HG03039 (cell line): ENCODE results near the gene PARP8.

Experiments used
- ATAC-seq: cut with Tn5 transposase; IDR thresholded peaks from one replicate; pipeline ENCODE4 v1.9.1; 2021; ENCODE audit warnings: mild to moderate bottlenecking, moderate library complexity; ENCODE audit not compliant: unreplicated experiment

Gene PARP8

DNA sequence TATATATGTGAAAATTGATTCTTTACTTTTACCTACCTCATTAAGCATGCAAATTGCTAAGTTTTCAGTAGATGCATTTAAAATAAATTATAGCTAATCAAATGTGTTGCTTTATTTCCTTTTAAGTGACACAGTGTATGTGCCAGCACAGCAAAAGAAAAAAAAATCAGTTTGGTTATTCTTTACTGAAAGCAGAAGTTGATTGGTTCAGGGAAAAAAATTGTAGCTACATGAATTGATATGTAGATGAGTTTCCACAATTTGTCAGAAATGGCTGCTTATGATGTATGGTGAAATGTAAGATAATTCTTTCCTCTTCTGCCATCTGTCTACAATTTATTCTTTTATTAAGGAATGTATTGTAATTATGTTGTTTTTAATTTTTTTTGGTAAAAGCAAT is 57.8 kb downstream of the PARP8 start:
- no peak for ATAC-seq

DNA sequence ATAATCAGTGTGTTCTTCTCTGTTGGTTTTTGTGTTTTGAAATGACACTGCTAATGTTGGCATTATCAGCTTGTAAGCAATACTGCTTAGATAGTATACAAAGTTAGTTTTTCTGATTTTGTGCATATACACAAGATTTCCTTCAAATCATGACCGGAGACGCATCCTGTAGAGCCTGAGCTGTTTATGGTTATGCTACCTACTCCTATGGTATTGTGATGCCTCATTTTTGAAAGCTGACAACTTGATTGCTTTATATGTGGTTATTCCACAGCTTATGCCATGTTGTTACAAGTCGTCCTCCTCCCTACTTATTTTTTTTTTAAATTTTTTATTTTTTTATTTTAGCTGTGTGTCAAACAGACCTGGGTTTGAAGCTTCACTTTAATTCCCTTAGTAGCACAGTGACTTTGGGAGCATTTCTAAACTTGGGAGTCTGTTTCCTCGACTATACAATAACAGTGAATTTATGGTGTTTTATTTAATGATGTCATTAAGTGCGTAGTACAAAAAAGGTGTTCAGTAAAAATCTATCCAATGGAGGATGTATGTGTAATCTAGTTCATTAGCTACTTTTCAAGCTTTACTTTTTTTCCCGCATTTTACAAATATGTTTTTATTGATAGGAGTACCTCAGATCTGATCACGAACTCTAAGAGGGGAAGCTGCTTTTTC is 59.5 kb downstream of the PARP8 start:
- ATAC-seq = no peak

DNA sequence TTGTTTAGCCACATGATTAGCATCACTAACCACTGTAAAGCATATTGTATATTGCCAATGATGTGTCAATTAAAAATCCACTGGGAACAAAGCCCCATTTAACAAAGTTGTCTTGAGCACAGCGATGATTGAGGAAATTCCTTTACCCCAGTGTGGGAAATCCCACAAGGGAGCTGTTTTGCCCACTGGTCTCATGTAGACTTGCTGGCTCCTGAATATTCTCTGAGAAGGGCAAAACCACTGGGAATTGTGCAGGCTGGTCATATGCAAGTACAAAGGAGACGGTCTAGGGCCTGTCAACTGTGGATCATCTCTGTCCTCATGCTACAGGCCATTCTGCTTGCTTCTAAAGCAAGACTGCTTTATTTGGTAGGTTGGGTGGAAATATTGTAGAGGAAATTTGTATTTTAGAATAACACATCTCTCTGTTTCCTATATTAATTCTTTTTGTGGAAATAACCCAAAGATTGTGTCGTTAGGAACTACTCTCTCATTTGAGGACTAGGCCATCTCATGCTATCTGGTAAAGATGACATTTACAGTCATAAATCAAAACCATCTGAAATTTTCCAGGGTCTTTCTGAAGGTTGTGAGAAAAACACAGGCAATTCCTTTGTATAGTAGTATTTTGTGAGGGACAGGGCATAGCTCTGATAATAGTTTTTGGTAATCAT is 60.2 kb downstream of the PARP8 start:
- peak; percentile 22 for ATAC-seq

DNA sequence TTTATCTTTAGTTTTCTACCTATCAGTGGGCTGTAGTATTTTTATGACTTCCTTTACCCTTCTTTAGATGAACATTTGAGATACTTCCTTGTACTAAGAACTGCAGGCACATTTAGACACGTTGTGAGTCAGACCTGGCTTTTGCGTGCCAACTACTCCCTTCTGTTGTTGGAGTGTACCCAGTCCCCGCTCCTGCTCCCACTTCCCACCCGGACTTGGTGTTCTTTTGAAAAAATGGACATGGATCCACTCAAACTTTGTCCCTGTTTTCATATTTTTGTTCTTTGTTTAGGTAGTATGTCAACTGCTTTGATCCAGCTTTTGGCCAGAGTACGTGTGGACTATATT is 60.7 kb downstream of the PARP8 start:
- ATAC-seq = peak; percentile 62

DNA sequence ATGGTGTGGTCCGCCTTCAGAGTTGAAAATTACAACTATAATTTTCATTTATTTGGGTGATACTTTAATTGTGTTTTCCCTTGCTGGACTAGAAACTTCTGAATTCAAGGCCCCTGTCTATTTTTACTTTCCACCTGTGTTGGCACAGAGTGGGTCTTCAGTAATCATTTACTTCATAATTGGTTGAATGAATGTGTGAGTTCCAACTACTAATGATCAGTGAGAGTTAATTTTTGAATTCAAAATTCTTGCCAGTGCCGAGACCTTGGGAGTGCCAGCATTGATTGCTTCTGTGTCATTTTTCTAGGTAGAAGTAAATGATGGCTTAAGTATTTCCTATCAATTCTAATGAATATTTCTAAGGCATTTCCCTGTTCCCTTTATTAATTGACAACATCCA is 61.4 kb downstream of the PARP8 start:
- no peak for ATAC-seq

DNA sequence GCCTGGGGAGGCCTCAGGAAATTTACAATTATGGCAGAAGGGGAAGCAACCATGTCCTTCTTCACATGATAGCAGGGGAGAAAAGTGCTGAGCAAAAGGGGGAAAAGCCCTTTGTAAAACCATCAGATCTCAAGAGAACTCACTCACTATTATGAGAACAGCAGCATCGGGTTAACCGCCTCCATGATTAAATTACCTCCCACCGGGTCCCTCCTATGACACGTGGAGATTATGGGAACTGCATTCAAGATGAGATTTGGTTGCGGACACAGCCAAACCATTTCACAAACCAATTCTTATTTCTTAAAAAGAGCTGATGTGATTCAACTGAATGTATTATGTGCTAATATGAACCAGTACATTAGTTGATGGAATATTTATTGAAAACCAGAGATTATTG is 63.9 kb downstream of the PARP8 start:
- ATAC-seq = no peak

DNA sequence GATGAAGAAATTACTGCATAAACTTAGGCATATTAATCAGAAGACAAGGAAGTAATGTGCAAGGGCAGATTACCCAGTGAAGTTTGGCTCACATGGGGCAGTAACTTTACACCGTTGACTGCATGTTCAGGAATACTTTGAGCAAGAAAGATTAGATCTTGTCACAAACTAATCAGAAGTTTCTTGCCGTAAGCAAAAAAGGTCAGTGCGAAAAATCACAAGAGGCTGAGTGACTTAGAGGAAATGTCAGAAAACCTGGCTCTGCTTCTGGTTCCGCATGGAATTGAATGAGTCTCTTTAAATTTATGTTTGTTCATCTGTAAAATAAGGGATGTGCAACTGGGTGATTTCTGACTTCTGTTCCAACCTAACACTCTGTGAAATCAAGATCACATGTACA is 64.4 kb downstream of the PARP8 start:
- ATAC-seq = no peak

DNA sequence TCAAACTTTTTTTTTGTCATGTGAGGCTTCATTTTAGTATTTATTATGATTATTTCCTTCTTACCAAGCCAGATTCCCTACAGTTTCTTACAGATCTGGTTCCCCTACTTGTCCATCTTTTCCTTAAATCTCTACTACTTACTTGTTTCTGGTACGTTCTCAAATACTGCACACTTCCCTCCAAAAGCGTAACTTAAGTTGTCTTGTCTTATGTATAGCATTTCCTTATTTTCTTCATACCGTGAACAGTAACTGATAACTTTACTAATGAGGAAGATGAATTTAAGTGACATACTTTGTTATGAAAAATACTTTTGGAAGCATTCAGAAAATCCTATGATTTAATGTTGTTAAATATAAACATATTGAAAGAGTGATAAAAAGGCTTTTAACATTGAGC is 67.3 kb downstream of the PARP8 start:
- ATAC-seq = no peak

DNA sequence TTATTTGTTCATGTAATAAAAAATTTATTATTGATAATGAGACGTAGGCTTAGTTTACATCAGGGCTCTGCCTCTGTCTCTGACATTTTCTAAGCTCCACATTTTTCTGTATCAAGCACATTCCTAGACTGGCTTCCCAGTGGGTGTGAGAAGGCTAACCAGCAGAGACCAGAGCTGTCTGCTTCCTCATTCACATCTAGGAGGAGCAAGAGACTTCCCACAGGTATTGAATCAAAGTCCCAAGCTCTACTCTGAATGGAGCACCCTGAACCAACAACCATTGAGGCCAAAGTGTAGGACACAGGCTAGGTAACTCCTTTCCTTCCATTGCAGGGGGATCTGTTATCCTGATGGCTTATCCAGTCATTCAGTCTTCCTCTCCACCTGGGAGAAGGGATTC is 72.4 kb downstream of the PARP8 start:
- ATAC-seq = no peak

DNA sequence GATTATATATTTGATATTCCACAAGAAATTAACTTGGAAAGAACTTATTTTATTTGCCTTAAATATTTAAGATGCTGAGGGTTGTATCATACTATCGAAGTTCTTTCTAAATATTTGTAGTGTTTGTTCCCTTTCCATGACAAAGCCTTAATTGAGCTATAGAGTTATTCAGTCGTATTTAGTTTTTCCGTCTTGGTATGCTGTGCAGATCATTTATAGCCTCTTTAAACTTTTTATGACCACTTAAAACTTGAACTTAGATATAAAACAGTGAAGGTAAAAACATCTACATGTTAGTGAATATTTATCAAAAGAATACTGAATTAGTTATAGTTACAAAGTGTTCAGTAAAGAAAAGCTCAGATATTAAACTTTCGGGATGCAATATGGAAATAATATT is 74.4 kb downstream of the PARP8 start:
- no peak for ATAC-seq

DNA sequence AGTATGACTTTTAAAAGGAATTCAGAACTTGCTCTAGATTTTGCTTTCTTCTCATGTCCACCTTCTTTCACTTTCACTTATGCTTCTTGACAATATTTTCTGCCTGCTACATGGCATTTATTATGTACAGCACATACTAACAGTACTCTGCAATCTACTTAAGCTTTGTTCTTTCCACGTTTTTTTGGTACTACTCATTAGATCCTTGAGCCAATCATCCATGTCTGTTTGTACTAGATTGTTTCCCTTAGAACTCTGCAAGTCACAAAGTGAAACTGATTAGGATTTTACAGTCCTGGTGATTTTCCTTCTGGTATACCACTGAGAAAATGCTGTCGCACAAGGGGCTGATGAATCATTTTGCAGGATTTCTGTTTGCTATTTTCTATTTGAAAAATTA is 78.3 kb downstream of the PARP8 start:
- ATAC-seq = peak; percentile 65

DNA sequence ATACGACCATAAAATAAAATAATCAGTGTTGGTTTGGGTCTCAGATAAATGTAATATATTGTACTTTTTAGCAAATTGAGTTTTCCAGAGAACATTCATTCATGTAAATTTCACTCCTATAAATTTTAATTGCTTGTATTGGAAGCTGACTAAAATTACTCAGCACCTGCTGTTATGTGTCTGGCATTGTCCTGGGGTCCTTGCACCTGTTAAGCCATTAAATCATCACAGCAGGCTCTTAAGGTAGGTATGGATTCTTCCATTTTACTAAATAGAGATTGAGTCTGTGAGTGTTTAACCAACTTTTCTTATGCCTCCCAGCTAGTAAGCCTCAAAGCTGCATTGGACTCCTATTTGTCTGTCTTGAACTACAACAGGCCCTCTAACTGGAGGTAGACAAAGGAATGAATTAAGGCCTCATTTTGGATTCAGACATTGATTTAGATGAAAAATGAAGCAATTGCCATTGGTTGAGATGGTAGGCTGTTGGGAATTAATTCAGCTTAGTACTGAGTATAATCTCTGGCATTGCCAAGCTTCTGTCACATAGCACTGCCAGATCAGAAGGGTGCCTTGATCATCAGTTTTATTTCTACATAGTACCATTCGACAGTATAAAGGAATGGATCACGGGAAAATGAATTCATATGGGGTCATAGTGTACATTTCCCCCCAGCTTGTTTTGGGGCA is 78.9 kb downstream of the PARP8 start:
- ATAC-seq = no peak

DNA sequence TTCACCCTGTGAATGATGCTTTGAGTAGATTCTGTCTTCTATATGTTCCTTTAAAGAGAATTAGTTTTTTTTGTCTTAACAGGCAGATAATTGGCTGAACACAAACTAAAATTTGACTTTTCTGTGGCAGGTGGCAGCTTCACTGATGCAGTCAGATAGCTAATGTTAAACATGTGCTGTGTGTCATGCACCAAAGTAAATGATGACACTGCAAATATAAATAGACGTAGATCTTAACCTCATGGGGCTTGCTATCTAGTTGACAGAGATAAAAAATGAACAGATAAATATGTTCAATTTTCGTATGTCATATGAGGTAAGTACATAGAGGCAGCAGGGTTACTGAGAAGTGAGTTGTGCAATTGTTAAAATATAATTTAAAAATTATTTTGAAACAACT is 82.7 kb downstream of the PARP8 start:
- ATAC-seq = no peak

DNA sequence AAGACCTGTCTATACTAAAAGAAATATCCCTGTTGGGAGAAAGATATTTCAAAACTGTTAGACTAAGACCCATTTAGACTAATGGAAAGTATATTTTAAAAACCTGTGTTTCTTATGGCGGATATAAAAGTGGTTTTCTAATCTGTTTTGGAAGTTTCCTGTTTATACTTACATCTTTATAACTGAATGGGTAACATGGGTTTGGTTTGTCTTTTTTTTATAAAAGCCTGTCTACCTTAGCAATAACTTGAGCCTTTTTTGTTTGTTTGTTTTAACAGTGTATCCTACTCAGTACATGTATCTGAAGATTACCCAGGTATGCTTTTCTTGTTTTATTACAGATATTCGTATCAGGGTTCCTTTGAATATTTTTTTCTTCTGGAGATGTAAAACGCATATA is 83.4 kb downstream of the PARP8 start:
- no peak for ATAC-seq

DNA sequence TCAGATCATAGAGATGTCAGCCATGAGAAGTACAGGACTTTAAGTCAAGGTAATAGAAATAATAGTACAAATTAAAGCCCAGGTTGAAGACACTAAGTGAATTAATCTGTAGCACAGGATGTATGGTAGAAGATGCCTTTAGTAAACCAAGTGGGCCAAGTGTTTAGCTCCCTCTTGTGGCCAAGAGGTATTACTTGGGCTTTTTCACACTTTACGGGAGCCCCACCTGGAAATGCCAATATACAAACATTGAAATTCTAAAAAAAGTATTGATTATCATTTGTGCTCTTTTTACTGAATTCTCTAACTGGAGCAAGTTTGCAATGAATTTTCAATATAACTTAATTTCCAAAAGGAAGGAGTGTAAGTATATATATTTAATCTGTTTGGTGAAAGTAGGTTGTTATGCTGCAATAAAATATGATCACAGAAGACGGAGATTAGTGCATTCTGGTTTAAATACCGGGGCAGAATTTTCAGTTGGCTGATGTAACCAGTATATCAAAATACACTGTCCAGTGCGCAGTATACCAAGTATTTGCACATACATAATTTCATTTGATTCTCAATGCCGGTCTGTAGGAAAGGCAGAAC is 84.7 kb downstream of the PARP8 start:
- ATAC-seq = peak; percentile 74

DNA sequence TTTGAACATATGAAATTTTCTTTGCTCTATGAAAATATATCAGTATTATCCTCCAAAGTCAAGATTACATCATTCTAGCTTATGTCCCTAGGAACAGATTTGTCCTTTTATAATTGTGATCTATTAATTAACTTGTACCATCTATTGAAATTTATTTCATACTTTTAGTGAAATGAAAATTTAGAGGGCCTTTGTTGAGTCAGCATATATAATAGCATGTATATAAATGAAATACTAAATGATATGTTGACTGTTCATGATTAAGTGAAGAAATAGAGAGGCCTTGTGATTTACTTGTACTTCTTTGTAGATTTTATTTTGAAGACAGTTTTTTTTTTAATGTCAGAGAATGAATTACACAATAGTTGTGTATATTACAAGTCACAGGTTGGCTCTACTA is 86.4 kb downstream of the PARP8 start:
- no peak for ATAC-seq

DNA sequence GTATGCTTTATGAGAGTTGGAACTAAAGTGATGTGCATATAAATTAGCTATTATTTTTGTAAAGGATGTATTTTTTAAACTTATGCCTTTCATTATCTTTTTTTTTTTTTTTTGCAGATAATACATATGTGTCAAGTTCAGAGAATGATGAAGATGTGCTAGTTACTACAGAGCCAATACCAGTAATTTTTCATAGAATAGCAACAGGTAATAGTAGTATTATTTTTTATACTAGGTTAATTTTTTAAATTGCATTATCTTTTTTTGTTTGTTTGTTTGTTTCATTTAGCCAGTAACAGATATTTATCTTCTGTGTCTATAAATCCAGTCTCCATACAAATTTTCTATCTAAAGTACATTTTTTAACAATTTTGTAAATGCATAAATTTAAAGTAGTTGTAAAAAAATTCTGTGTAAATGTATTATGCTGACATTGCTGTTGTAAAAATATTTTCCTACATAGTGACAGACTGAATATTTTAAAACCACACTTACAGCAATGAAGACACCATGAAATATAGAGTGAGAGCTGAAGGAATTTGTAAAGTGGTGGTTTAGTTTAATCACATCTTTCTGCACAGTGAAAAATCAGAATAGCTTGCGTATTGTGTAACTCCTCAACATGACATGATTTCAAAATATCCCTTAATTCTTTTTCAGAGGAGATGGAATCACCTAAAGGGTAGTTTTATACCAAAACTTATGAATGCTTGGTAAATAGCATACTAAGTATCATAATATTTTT is 93.3 kb downstream of the PARP8 start:
- no peak for ATAC-seq

DNA sequence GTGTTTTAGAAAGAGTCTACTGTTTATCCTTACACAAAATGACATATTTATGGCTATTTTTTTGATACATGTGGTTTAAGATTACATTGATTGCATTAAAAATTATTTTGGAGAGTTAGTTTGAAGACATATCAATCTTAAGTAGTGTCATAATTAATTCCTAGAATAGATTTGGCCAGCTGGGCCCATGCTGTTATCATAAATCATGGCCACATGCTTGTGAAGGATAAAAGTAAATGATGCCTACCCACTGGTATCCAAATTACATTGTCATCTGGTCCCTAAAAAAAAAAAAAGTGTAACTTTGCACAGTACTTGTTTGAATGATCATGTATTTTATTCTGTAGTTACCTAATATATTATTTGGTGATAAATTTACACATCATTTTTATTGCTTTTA is 96.9 kb downstream of the PARP8 start:
- no peak for ATAC-seq

DNA sequence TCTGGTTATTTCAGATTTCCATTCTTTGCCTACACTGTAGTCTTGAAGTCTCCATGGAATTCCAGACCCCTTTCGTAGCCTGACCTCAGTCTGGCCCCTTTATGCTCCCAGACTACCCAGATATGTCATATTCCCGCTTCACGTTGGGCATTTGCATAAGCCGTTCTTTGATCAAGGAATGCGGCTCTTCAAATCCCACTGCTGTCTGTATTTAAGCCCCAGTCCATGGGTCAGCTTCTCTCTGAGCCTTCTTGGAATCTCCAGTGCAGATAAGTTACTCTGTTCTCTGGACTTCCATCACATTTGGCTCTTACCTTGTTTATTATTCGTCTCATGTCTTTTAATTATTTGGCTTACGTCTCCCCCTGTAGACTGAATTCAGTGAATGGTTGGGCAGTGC is 97.4 kb downstream of the PARP8 start:
- no peak for ATAC-seq

DNA sequence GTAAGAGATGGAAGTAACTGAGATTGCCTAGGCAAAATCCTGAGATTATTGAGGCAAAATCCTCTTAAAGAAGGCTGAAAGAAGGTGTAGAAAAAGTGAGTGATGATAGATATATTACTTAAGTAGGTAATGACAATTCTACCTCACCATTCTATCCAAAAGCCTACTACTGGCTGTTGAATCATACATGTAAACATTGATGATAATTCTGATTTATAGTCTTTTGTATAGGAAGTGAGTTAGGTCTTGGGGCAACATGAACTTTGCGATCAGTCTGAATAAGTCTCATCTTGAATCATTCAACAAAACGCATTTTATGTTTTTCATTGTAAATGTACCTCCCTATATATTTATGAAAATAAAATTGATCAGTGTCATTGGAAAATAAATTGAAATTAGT is 99.6 kb downstream of the PARP8 start:
- ATAC-seq = no peak

DNA sequence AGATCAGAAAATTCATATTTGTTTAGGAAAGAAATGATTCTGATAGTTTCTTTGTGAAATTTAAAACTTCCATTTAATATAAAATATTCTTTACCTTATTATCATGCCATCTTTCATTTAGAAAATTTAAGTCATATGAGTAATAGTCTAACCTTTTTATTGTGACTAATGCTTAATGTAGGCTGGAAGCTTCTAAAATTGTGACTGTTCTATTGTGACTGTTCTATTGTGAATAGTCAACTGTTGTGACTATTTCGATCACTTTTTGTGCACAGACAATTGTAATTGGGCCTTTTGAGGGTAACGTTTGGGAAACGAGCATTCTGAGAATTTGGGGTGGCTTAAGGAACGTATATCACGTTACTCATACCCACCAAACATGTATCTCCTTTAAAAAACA is 100.0 kb downstream of the PARP8 start:
- no peak for ATAC-seq
